Loucy (cell line): Measurements from ENCODE around the gene MCIDAS.

Experiments used
- EZH2phosphoT487 ChIP-seq: fragments of 200-600 bp; IDR thresholded peaks from 2 replicates; pipeline ENCODE4 v1.6.1; 2018; ENCODE audit warnings: antibody characterized with exemption, mild to moderate bottlenecking, moderate library complexity, borderline replicate concordance
- TF ChIP-seq, protein P1 (sequence below): fragments of 200-600 bp; sonication (generic); conservative IDR thresholded peaks from 2 replicates; pipeline ENCODE4 v1.5.1; 2014; ENCODE audit warnings: mild to moderate bottlenecking, antibody characterized with exemption, low read length

DNA sequence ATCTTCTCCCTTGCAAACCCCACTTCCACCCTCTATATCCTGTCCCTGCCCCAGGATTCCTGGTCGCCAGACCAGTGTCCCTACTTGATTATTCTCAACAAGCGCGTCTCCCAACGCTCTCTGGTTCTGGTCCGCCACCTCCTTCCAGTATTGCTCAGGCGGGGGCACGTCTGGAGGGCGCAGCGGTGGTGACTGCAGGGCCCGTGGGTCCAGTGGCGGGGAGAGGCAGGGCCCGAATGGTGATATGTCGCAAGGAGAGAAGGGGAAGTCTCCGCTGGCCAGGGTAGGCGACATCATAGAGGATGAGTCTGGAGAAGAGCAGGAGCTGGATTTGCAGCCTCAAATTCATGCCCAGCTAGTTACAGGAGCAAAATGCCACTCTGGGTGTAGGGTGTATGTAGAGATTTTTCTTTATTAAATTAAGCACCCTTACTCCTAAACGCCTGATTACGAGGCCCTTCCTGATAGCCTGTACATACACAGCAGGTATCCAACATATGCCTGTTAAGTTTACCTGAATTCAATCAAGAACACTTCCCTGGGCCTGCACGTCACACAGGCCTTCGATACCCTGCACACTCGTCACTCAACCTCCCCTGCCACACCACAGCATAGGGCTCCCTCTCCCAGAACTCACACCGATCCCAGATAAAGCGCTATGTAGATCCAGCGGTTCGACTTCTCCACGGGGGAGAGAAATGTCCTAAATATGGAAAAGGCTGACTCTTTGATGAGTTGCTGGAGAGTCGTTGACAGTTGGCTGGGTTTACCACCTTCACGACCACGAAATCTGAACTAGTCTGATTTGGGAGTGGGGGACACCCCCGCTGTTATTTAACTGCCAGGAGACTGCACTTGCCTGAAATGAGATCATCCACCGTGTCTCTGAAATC, 4.8 kb downstream of the MCIDAS start:
- TF ChIP-seq, protein P1, sequence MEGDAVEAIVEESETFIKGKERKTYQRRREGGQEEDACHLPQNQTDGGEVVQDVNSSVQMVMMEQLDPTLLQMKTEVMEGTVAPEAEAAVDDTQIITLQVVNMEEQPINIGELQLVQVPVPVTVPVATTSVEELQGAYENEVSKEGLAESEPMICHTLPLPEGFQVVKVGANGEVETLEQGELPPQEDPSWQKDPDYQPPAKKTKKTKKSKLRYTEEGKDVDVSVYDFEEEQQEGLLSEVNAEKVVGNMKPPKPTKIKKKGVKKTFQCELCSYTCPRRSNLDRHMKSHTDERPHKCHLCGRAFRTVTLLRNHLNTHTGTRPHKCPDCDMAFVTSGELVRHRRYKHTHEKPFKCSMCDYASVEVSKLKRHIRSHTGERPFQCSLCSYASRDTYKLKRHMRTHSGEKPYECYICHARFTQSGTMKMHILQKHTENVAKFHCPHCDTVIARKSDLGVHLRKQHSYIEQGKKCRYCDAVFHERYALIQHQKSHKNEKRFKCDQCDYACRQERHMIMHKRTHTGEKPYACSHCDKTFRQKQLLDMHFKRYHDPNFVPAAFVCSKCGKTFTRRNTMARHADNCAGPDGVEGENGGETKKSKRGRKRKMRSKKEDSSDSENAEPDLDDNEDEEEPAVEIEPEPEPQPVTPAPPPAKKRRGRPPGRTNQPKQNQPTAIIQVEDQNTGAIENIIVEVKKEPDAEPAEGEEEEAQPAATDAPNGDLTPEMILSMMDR, result no peak
- no peak for TF ChIP-seq EZH2phosphoT487
